Measurements from ENCODE around the gene RIMKLB.
"Not testable (repeated sequence)": the region's sequence is repeated elsewhere in the genome, so short reads cannot be mapped to it uniquely, and the experiment has no call there.

Gene RIMKLB

GRCh38 chr12:8712572-8712971, 14.8 kb downstream of the RIMKLB start:
- no peak overlapping the region for H3K4me3 ChIP-seq (ENCODE audit: extremely low read depth, insufficient read depth, low read length, poor library complexity, severe bottlenecking)
- H3K36me3 ChIP-seq (ENCODE audit: control insufficient read depth, insufficient read depth, low read length): peaks cover 26% of the 10 kb centered on the region
- WGBS, 2 experiments (ENCODE audit: insufficient coverage in 2 of 2): 60 to 73% methylated on average over 2 of the region's 2 CpGs
- no peaks in the 10 kb centered on the region for H3K4me1 ChIP-seq (ENCODE audit: control insufficient read depth, insufficient read depth, low read length, poor library complexity, severe bottlenecking)
- H3K9me3 ChIP-seq (ENCODE audit: control insufficient read depth, low read length): no peaks in the 10 kb centered on the region
- H3K27ac ChIP-seq (ENCODE audit: low read depth, low read length, severe bottlenecking): no peak overlapping the region

- Histone ChIP-seq H3K27ac (ENCODE audit: low read depth, low read length, severe bottlenecking) (no peak overlapping the region), H3K4me3 (ENCODE audit: extremely low read depth, insufficient read depth, low read length, poor library complexity, severe bottlenecking) (no peak overlapping the region), H3K4me1 (ENCODE audit: control insufficient read depth, insufficient read depth, low read length, poor library complexity, severe bottlenecking) (peaks cover 4% of the 10 kb centered on the region), H3K36me3 (ENCODE audit: control insufficient read depth, insufficient read depth, low read length) (peaks cover 57% of the 10 kb centered on the region), H3K9me3 (ENCODE audit: control insufficient read depth, low read length) (no peaks in the 10 kb centered on the region)
- 93 to 98% methylated on average over 3 of the region's 3 CpGs for WGBS, 2 experiments (ENCODE audit: insufficient coverage in 2 of 2)
Observed at GRCh38 chr12:8722286-8722800, 24.6 kb downstream of the RIMKLB start.

- no peaks in the 10 kb centered on the region for H3K9me3 ChIP-seq (ENCODE audit: control insufficient read depth, low read length)
- WGBS, 2 experiments (ENCODE audit: insufficient coverage in 2 of 2): 88 to 100% methylated on average over 1 of the region's 3 CpGs
- no peaks in the 10 kb centered on the region for H3K4me1 ChIP-seq (ENCODE audit: control insufficient read depth, insufficient read depth, low read length, poor library complexity, severe bottlenecking)
- no peak overlapping the region for H3K4me3 ChIP-seq (ENCODE audit: extremely low read depth, insufficient read depth, low read length, poor library complexity, severe bottlenecking)
- H3K36me3 ChIP-seq (ENCODE audit: control insufficient read depth, insufficient read depth, low read length): peaks cover 22% of the 10 kb centered on the region
- no peak overlapping the region for H3K27ac ChIP-seq (ENCODE audit: low read depth, low read length, severe bottlenecking)
Observed at GRCh38 chr12:8734873-8735381, 37.1 kb downstream of the RIMKLB start.

- no peak overlapping the region for H3K27ac ChIP-seq (ENCODE audit: low read depth, low read length, severe bottlenecking)
- no peaks in the 10 kb centered on the region for H3K4me1 ChIP-seq (ENCODE audit: control insufficient read depth, insufficient read depth, low read length, poor library complexity, severe bottlenecking)
- H3K9me3 ChIP-seq (ENCODE audit: control insufficient read depth, low read length): no peaks in the 10 kb centered on the region
- 60% methylated on average over 1 of the region's 1 CpG; no CpG with 5 or more reads in 1 of the 2 experiments for WGBS, 2 experiments (ENCODE audit: insufficient coverage in 2 of 2)
- peaks cover 50% of the 10 kb centered on the region for H3K36me3 ChIP-seq (ENCODE audit: control insufficient read depth, insufficient read depth, low read length)
- H3K4me3 ChIP-seq (ENCODE audit: extremely low read depth, insufficient read depth, low read length, poor library complexity, severe bottlenecking): no peak overlapping the region
Observed at GRCh38 chr12:8742501-8742900, 44.7 kb downstream of the RIMKLB start.

GRCh38 chr12:8743121-8743520, 45.3 kb downstream of the RIMKLB start:
- not testable (repeated sequence) for H3K4me1 ChIP-seq (ENCODE audit: control insufficient read depth, insufficient read depth, low read length, poor library complexity, severe bottlenecking); H3K4me3 ChIP-seq (ENCODE audit: extremely low read depth, insufficient read depth, low read length, poor library complexity, severe bottlenecking); H3K9me3 ChIP-seq (ENCODE audit: control insufficient read depth, low read length); H3K27ac ChIP-seq (ENCODE audit: low read depth, low read length, severe bottlenecking)
- 82 to 83% methylated on average over 2 of the region's 6 CpGs for WGBS, 2 experiments (ENCODE audit: insufficient coverage in 2 of 2)
- H3K36me3 ChIP-seq (ENCODE audit: control insufficient read depth, insufficient read depth, low read length): peaks cover 45% of the 10 kb centered on the region

- peaks cover 32% of the 10 kb centered on the region for H3K36me3 ChIP-seq (ENCODE audit: control insufficient read depth, insufficient read depth, low read length)
- H3K4me1 ChIP-seq (ENCODE audit: control insufficient read depth, insufficient read depth, low read length, poor library complexity, severe bottlenecking); H3K4me3 ChIP-seq (ENCODE audit: extremely low read depth, insufficient read depth, low read length, poor library complexity, severe bottlenecking); H3K9me3 ChIP-seq (ENCODE audit: control insufficient read depth, low read length); H3K27ac ChIP-seq (ENCODE audit: low read depth, low read length, severe bottlenecking): not testable (repeated sequence)
- WGBS, 2 experiments (ENCODE audit: insufficient coverage in 2 of 2): 90 to 95% methylated on average over 4 to 8 of the region's 8 CpGs
Observed at GRCh38 chr12:8745631-8746030, 47.8 kb downstream of the RIMKLB start.

- 97 to 100% methylated on average over 2 to 3 of the region's 5 CpGs for WGBS, 2 experiments (ENCODE audit: insufficient coverage in 2 of 2)
- Histone ChIP-seq H3K4me1 (ENCODE audit: control insufficient read depth, insufficient read depth, low read length, poor library complexity, severe bottlenecking) (no peaks in the 10 kb centered on the region), H3K27ac (ENCODE audit: low read depth, low read length, severe bottlenecking) (no peak overlapping the region), H3K4me3 (ENCODE audit: extremely low read depth, insufficient read depth, low read length, poor library complexity, severe bottlenecking) (no peak overlapping the region), H3K36me3 (ENCODE audit: control insufficient read depth, insufficient read depth, low read length) (peaks cover 35% of the 10 kb centered on the region), H3K9me3 (ENCODE audit: control insufficient read depth, low read length) (no peaks in the 10 kb centered on the region)
Observed at GRCh38 chr12:8746046-8746445, 48.3 kb downstream of the RIMKLB start.

GRCh38 chr12:8760076-8760475, 62.3 kb downstream of the RIMKLB start:
- not testable (repeated sequence) for H3K4me1 ChIP-seq (ENCODE audit: control insufficient read depth, insufficient read depth, low read length, poor library complexity, severe bottlenecking); H3K9me3 ChIP-seq (ENCODE audit: control insufficient read depth, low read length); H3K27ac ChIP-seq (ENCODE audit: low read depth, low read length, severe bottlenecking); H3K4me3 ChIP-seq (ENCODE audit: extremely low read depth, insufficient read depth, low read length, poor library complexity, severe bottlenecking)
- 86% methylated on average over 1 of the region's 4 CpGs; no CpG with 5 or more reads in 1 of the 2 experiments for WGBS, 2 experiments (ENCODE audit: insufficient coverage in 2 of 2)
- H3K36me3 ChIP-seq (ENCODE audit: control insufficient read depth, insufficient read depth, low read length): peaks cover 29% of the 10 kb centered on the region

- not testable (repeated sequence) for H3K9me3 ChIP-seq (ENCODE audit: control insufficient read depth, low read length); H3K27ac ChIP-seq (ENCODE audit: low read depth, low read length, severe bottlenecking); H3K4me3 ChIP-seq (ENCODE audit: extremely low read depth, insufficient read depth, low read length, poor library complexity, severe bottlenecking); H3K4me1 ChIP-seq (ENCODE audit: control insufficient read depth, insufficient read depth, low read length, poor library complexity, severe bottlenecking)
- 92 to 96% methylated on average over 2 to 3 of the region's 6 CpGs for WGBS, 2 experiments (ENCODE audit: insufficient coverage in 2 of 2)
- peaks cover 22% of the 10 kb centered on the region for H3K36me3 ChIP-seq (ENCODE audit: control insufficient read depth, insufficient read depth, low read length)
Observed at GRCh38 chr12:8762701-8763100, 64.9 kb downstream of the RIMKLB start.

- H3K27ac ChIP-seq (ENCODE audit: low read depth, low read length, severe bottlenecking); H3K4me3 ChIP-seq (ENCODE audit: extremely low read depth, insufficient read depth, low read length, poor library complexity, severe bottlenecking); H3K9me3 ChIP-seq (ENCODE audit: control insufficient read depth, low read length); H3K4me1 ChIP-seq (ENCODE audit: control insufficient read depth, insufficient read depth, low read length, poor library complexity, severe bottlenecking): not testable (repeated sequence)
- 97 to 98% methylated on average over 5 to 7 of the region's 8 CpGs for WGBS, 2 experiments (ENCODE audit: insufficient coverage in 2 of 2)
- peaks cover 28% of the 10 kb centered on the region for H3K36me3 ChIP-seq (ENCODE audit: control insufficient read depth, insufficient read depth, low read length)
Observed at GRCh38 chr12:8766121-8766520, 68.3 kb downstream of the RIMKLB start.

- Histone ChIP-seq H3K9me3 (ENCODE audit: control insufficient read depth, low read length) (no peaks in the 10 kb centered on the region), H3K27ac (ENCODE audit: low read depth, low read length, severe bottlenecking) (no peak overlapping the region), H3K4me3 (ENCODE audit: extremely low read depth, insufficient read depth, low read length, poor library complexity, severe bottlenecking) (no peak overlapping the region), H3K4me1 (ENCODE audit: control insufficient read depth, insufficient read depth, low read length, poor library complexity, severe bottlenecking) (no peaks in the 10 kb centered on the region), H3K36me3 (ENCODE audit: control insufficient read depth, insufficient read depth, low read length) (peaks cover 33% of the 10 kb centered on the region)
- WGBS, 2 experiments (ENCODE audit: insufficient coverage in 2 of 2): 100% methylated on average over 1 of the region's 2 CpGs; no CpG with 5 or more reads in 1 of the 2 experiments
Observed at GRCh38 chr12:8770499-8770898, 72.7 kb downstream of the RIMKLB start.
